Measurements from ENCODE around the gene PDSS1.

Gene PDSS1

GRCh38 chr10:26711324-26711723, 13.8 kb downstream of the PDSS1 start:
- no peak for DNase-seq (ENCODE audit: low spot score)
- Mint-ChIP-seq H3K27ac (no peak overlapping the region), H3K4me3 (no peak overlapping the region), H3K4me1 (ENCODE audit: low read depth) (peaks cover 8% of the 10 kb centered on the region), H3K9me3 (no peaks in the 10 kb centered on the region), H3K27me3 (ENCODE audit: low read depth) (no peaks in the 10 kb centered on the region), H3K36me3 (ENCODE audit: low read depth) (peaks cover 47% of the 10 kb centered on the region)

- Mint-ChIP-seq H3K27ac (no peak overlapping the region), H3K27me3 (ENCODE audit: low read depth) (no peaks in the 10 kb centered on the region), H3K36me3 (ENCODE audit: low read depth) (peaks cover 35% of the 10 kb centered on the region), H3K4me1 (ENCODE audit: low read depth) (peaks cover 6% of the 10 kb centered on the region), H3K9me3 (no peaks in the 10 kb centered on the region), H3K4me3 (no peak overlapping the region)
- no peak for DNase-seq (ENCODE audit: low spot score)
Observed at GRCh38 chr10:26714415-26715136, 17.1 kb downstream of the PDSS1 start.

DNA sequence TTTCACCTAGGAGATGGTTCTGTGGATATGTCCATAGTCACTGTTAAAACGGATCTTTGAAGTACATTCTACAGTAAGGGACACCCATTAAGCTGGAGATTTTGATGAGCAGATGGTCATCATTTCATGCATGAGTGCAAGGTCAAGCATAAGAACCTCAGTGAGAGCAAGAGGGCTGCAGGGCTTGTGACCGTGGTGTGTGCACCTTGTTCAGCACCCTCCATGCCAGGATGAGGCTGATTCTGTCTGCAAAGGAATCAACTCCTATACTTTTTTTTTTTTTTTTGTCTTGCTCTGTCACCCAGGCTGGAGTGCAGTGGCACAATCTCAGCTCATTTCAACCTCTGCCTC, 17.6 kb downstream of the PDSS1 start:
- Mint-ChIP-seq H3K4me1 (ENCODE audit: low read depth) (peaks cover 11% of the 10 kb centered on the region), H3K36me3 (ENCODE audit: low read depth) (peaks cover 38% of the 10 kb centered on the region), H3K27ac (peak overlapping the region; percentile 28), H3K27me3 (ENCODE audit: low read depth) (no peaks in the 10 kb centered on the region), H3K9me3 (no peaks in the 10 kb centered on the region), H3K4me3 (no peak overlapping the region)
- DNase-seq (ENCODE audit: low spot score), result no peak

DNA sequence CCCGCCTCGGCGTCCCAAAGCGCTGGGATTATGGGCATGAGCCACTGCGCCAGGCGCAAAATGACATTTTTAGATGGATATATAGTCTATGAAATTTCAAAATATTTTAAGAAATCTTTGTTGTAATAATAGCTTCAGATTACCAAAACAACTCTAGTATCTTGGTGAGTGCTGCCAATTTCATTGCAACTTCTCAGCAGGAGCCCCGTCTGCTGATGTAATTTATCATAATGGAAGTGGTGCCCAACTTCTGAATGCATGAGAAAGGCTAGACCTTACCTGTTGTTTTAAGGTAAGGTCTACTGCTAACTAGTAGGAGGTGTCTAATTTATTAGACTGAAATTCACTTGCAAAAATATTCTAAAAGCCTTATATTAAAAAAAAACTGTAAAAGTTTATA, 20.0 kb downstream of the PDSS1 start:
- Mint-ChIP-seq H3K4me3 (no peak overlapping the region), H3K36me3 (ENCODE audit: low read depth) (peaks cover 49% of the 10 kb centered on the region)

DNA sequence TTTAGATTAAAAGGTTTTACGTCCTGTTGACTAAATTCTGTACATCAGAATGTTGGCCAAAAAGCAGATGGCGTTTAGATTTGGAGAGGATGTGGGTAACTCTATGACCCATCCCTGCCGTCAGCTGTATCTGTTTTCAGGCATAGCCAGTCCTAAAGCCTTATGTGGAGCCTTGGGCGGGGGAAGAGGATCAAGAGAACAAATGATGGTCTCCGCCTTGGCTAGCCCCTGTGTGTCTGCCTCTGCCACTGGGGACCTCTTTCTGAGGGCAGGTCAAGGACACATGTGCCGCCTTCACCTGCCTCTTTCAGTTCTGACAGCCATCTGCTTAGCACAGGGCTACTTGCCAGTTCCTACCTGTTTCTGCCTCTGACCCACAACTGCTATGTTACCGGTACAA, 24.1 kb downstream of the PDSS1 start:
- Mint-ChIP-seq H3K9me3 (no peaks in the 10 kb centered on the region), H3K36me3 (ENCODE audit: low read depth) (peaks cover 58% of the 10 kb centered on the region), H3K27me3 (ENCODE audit: low read depth) (no peaks in the 10 kb centered on the region), H3K27ac (peak overlapping the region; percentile 93), H3K4me3 (peak overlapping the region; percentile 57), H3K4me1 (ENCODE audit: low read depth) (peaks cover 26% of the 10 kb centered on the region)
- DNase-seq (ENCODE audit: low spot score), result peak; percentile 79

More for the DNA sequence above, 20.0 kb downstream of the PDSS1 start:
- no peak for DNase-seq (ENCODE audit: low spot score)
- Mint-ChIP-seq H3K4me1 (ENCODE audit: low read depth) (peaks cover 25% of the 10 kb centered on the region), H3K27ac (no peak overlapping the region), H3K27me3 (ENCODE audit: low read depth) (no peaks in the 10 kb centered on the region), H3K9me3 (no peaks in the 10 kb centered on the region)

DNA sequence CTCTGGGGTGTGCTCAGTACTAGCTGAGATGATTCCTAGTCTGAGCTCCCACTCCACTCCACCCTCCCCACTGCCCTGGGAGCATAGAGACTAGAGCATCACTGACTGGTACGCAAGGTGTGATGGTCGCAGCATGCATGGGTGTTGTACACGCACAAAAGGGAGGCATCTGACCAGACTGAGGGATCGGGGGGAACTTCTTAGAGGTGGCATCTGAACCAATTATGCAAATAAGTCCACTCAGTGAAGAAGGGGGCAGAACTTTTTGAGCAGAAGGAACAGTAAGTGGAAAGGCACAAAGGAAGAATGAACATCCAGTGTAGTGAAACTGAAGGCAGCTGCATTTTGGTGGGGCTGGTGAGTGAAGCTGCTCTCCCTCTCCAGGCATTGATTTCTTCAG, 25.5 kb downstream of the PDSS1 start:
- Mint-ChIP-seq H3K27ac (peak overlapping the region; percentile 71), H3K9me3 (no peaks in the 10 kb centered on the region)

GRCh38 chr10:26725837-26726727, 28.6 kb downstream of the PDSS1 start:
- H3K4me3 Mint-ChIP-seq, result no peak overlapping the region
- no peaks in the 10 kb centered on the region for H3K27me3 Mint-ChIP-seq (ENCODE audit: low read depth)
- no peaks in the 10 kb centered on the region for H3K9me3 Mint-ChIP-seq
- no peak for DNase-seq (ENCODE audit: low spot score)
- no peak overlapping the region for H3K27ac Mint-ChIP-seq
- peaks cover 14% of the 10 kb centered on the region for H3K4me1 Mint-ChIP-seq (ENCODE audit: low read depth)
- peaks cover 49% of the 10 kb centered on the region for H3K36me3 Mint-ChIP-seq (ENCODE audit: low read depth)

More for the DNA sequence above, 25.5 kb downstream of the PDSS1 start:
- DNase-seq (ENCODE audit: low spot score), result no peak
- H3K36me3 Mint-ChIP-seq (ENCODE audit: low read depth), result peaks cover 61% of the 10 kb centered on the region
- no peaks in the 10 kb centered on the region for H3K27me3 Mint-ChIP-seq (ENCODE audit: low read depth)
- H3K4me3 Mint-ChIP-seq, result no peak overlapping the region
- peaks cover 26% of the 10 kb centered on the region for H3K4me1 Mint-ChIP-seq (ENCODE audit: low read depth)

- no peaks in the 10 kb centered on the region for H3K9me3 Mint-ChIP-seq
- H3K36me3 Mint-ChIP-seq (ENCODE audit: low read depth), result peaks cover 40% of the 10 kb centered on the region
- no peaks in the 10 kb centered on the region for H3K27me3 Mint-ChIP-seq (ENCODE audit: low read depth)
- no peak overlapping the region for H3K4me3 Mint-ChIP-seq
- no peak overlapping the region for H3K27ac Mint-ChIP-seq
- peaks cover 6% of the 10 kb centered on the region for H3K4me1 Mint-ChIP-seq (ENCODE audit: low read depth)
- DNase-seq (ENCODE audit: low spot score), result no peak
Observed at GRCh38 chr10:26727005-26727404, 29.5 kb downstream of the PDSS1 start.

DNA sequence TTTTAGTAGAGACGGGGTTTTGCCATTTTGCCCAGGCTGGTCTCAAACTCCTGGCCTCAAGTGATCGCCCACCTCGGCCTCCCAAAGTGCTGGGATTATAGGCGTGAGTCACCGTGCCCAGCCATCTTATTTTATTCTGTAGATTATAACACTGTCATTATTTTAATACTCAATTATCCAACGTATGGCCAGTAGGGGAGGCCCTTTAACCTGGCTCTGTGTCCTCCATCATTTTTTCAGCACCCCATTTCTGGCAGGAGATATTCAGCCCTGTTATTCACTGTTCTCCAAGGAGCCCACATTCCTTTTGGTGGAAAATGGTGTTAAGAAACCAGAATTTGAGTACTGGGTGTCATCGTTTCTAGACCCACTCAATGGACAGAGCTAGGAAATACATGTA, 31.5 kb downstream of the PDSS1 start:
- Mint-ChIP-seq H3K4me1 (ENCODE audit: low read depth) (peaks cover 6% of the 10 kb centered on the region), H3K27ac (no peak overlapping the region), H3K9me3 (no peaks in the 10 kb centered on the region), H3K36me3 (ENCODE audit: low read depth) (peaks cover 32% of the 10 kb centered on the region), H3K4me3 (no peak overlapping the region), H3K27me3 (ENCODE audit: low read depth) (no peaks in the 10 kb centered on the region)
- no peak for DNase-seq (ENCODE audit: low spot score)

- H3K4me3 Mint-ChIP-seq, result no peak overlapping the region
- H3K27me3 Mint-ChIP-seq (ENCODE audit: low read depth), result no peaks in the 10 kb centered on the region
- H3K4me1 Mint-ChIP-seq (ENCODE audit: low read depth), result peaks cover 6% of the 10 kb centered on the region
- DNase-seq (ENCODE audit: low spot score), result no peak
- no peak overlapping the region for H3K27ac Mint-ChIP-seq
- peaks cover 31% of the 10 kb centered on the region for H3K36me3 Mint-ChIP-seq (ENCODE audit: low read depth)
- no peaks in the 10 kb centered on the region for H3K9me3 Mint-ChIP-seq
Observed at GRCh38 chr10:26729395-26729794, 31.9 kb downstream of the PDSS1 start.

DNA sequence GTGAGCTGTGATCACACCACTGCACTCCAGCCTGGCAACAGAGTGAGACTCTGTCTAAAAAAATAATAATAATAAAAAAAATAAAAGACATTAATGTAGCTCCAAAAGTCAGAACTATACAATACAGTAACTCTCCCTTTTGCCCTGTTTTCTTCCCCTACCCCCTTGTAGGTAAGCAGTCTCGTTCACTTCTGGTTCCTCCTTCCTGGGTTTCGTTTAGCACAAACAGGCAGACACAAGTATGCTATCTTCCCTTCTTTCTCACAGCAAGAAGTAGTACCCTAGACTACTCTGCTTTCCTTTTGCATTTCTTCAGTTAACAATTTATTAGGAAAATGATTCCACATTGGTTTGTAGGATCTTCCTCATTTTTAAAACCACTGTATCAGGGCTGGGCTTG, 33.1 kb downstream of the PDSS1 start:
- Mint-ChIP-seq H3K36me3 (ENCODE audit: low read depth) (peaks cover 34% of the 10 kb centered on the region), H3K27ac (no peak overlapping the region), H3K4me3 (no peak overlapping the region), H3K9me3 (no peaks in the 10 kb centered on the region), H3K4me1 (ENCODE audit: low read depth) (peaks cover 6% of the 10 kb centered on the region), H3K27me3 (ENCODE audit: low read depth) (no peaks in the 10 kb centered on the region)
- no peak for DNase-seq (ENCODE audit: low spot score)

DNA sequence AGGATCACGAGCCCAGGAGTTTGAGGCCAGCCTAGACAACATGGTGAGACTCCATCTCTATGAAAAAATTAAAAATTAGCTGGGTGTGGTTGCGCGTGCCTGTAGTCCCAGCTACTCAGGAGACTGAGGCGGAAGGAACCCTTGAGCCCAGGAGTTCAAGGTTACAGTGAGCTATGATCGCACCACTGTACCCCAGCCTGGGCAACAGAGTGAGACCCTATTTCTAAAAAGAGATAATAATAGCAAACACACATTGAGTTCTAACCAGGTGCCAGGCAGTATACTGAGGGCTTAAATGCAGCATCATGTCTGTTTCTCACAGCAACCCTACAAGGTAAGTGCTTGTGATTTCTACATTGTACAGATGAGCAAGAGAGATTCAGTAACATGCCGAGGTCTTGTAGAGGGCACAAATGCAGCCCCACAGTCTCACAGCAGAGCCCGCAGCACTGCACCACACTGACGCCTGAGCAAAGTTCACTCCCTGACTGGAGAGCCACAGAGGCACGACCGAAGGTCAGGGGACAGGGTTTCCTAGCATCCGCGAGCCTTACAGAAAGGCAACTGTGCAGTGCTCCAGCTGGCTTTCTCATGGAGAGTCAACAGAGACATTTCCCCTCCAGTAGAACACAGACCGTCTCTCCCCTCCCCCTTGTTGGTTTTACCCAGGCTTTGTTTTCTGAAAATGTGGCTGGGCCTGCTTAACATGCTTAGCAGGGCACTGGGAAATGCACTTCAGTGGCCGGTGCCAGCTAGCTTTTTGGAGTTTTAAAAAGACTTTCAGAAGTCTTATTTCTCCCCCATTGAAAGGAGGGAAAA, 36.5 kb downstream of the PDSS1 start:
- Mint-ChIP-seq H3K36me3 (ENCODE audit: low read depth) (peaks cover 46% of the 10 kb centered on the region), H3K27ac (peak overlapping the region; percentile 6)

DNA sequence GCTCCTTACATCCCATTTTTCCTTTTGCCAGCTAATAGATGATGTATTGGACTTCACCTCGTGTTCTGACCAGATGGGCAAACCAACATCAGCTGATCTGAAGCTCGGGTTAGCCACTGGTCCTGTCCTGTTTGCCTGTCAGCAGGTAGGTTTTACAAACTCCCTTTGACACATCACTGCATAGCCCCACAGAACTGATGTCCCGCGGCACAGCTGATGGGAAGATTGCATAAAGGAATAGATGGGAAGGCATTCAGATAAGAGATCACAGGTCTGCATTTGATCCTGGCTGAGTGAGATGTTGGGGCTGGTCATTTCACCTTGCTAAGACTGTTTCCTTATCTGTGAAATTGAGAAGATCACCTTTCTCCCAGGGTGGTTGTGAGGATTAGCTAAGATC, 37.9 kb downstream of the PDSS1 start:
- no peak overlapping the region for H3K27ac Mint-ChIP-seq

More for the DNA sequence above, 36.5 kb downstream of the PDSS1 start:
- Mint-ChIP-seq H3K4me1 (ENCODE audit: low read depth) (peaks cover 23% of the 10 kb centered on the region), H3K27me3 (ENCODE audit: low read depth) (no peaks in the 10 kb centered on the region), H3K9me3 (no peaks in the 10 kb centered on the region), H3K4me3 (no peak overlapping the region)
- DNase-seq (ENCODE audit: low spot score), result no peak

DNA sequence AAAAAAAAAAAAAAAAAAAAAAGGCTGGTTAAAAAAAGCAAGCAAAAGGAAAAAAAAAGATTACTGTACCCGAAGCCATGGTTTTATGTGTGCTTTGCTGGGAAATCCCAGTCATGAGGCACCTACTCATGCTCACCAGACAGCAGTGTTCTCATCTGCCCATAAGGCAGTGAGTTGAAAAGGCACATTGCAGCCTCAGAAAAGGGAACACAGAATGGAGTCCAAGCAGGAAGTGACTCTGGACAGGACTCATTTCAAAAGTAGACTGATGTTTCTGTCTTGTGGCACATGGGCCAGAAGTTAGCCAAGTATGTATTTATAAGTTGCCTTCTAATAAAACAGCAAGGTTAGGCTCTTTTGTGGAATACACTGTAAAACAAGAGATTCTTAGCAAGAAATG, 40.2 kb downstream of the PDSS1 start:
- peaks cover 66% of the 10 kb centered on the region for H3K36me3 Mint-ChIP-seq (ENCODE audit: low read depth)

More for the DNA sequence above, 37.9 kb downstream of the PDSS1 start:
- Mint-ChIP-seq H3K4me3 (no peak overlapping the region), H3K9me3 (no peaks in the 10 kb centered on the region), H3K4me1 (ENCODE audit: low read depth) (peaks cover 36% of the 10 kb centered on the region), H3K36me3 (ENCODE audit: low read depth) (peaks cover 52% of the 10 kb centered on the region), H3K27me3 (ENCODE audit: low read depth) (no peaks in the 10 kb centered on the region)
- no peak for DNase-seq (ENCODE audit: low spot score)

More for the DNA sequence above, 40.2 kb downstream of the PDSS1 start:
- H3K4me1 Mint-ChIP-seq (ENCODE audit: low read depth), result peaks cover 48% of the 10 kb centered on the region
- no peaks in the 10 kb centered on the region for H3K9me3 Mint-ChIP-seq
- H3K4me3 Mint-ChIP-seq, result no peak overlapping the region
- DNase-seq (ENCODE audit: low spot score), result peak; percentile 74
- peak overlapping the region; percentile 64 for H3K27ac Mint-ChIP-seq
- no peaks in the 10 kb centered on the region for H3K27me3 Mint-ChIP-seq (ENCODE audit: low read depth)
